D721Med (cell line): ENCODE data around the gene HS1BP3.

Experiments used
- DNase-seq: peaks from one replicate; pipeline ENCODE4 v3.0.0; 2011; ENCODE audit warnings: low spot score; ENCODE audit not compliant: insufficient read length
- FAIRE-seq: peaks from 2 replicates; lab custom pipeline; 2011; peaks lifted over from hg19 to GRCh38; lab: Jason Lieb, UNC
- CTCF ChIP-seq: IDR thresholded peaks from 2 replicates; pipeline ENCODE4 v1.5.1; 2012; ENCODE audit warnings: mild to moderate bottlenecking, control low read depth; ENCODE audit not compliant: insufficient read depth; ENCODE audit errors: missing control alignments

Gene HS1BP3

GRCh38 chr2:20652673-20653575 lies 2.0 kb upstream of the HS1BP3 start:
- FAIRE-seq, result no peak
- TF ChIP-seq CTCF, result no peak
- no peak for DNase-seq

DNA sequence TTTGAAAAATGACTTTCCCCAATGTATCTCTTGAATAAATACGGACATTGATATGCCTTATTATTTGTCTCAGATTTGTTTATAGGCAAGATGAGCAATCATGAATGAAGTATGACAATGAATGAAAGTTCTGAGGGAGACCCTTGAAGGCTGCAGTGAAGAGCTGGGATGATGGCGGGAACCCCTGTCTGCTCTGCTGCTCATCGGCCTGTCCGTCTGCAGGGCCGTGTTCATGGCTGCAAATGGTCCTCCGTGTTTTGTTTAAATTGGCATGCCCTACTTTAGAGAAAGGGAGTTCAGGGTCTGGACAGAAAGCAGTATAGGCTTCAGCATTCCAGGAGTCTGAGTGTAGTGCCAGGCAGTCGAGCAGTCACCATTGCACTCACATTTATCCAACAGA lies 1.2 kb upstream of the HS1BP3 start:
- FAIRE-seq (no peak), DNase-seq (no peak)
- no peak for TF ChIP-seq CTCF

- TF ChIP-seq CTCF, result no peak
- DNase-seq (no peak), FAIRE-seq (no peak)
Measured at GRCh38 chr2:20651731-20652099, 817 bp upstream of the HS1BP3 start.

- DNase-seq (peak; percentile 53), FAIRE-seq (no peak)
- no peak for TF ChIP-seq CTCF
Measured at GRCh38 chr2:20650393-20650876, 463 bp downstream of the HS1BP3 start.

GRCh38 chr2:20649976-20650375 lies 922 bp downstream of the HS1BP3 start:
- no peak for FAIRE-seq

DNA sequence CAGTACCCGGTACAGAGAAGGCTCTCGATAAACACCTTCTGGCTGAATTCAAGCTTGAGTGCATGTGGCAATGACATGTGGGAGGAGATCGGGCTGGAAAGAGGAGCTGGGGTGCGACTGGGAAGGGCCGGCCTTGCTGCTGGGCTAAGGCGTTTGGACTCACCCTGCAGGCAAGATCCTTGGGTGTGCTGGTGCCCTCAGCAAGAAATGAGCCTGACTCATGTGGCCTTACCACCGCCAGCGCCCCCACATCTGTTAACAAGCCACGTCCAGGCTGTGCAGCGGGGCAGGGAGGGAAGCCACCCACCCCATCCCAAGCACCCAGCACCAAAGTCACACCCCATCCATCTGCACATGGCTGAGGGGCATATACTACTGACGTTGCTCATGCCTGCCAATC lies 1.3 kb downstream of the HS1BP3 start:
- no peak for TF ChIP-seq CTCF
- FAIRE-seq (no peak), DNase-seq (no peak)

More at GRCh38 chr2:20649976-20650375, 922 bp downstream of the HS1BP3 start:
- no peak for TF ChIP-seq CTCF
- DNase-seq, result no peak

DNA sequence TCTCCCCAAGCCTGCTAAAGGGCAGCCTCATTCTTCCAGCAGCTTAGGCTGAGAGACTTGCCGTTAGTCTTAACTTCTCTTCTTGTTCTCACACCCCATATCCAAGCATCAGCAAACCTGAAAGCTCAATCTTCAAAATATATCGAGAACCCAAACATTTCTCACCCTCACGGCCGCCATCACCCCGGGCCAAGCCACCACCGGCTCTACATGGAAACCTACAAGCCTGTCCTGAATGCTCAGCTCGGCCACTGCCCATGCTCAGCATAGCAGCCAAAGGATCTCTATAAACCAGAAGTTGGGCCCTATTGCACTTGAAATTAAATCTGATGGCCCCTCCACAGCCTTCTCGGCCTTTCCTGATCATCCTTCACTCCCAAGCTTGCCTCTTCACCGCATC lies 2.1 kb downstream of the HS1BP3 start:
- DNase-seq, result no peak
- no peak for TF ChIP-seq CTCF
- no peak for FAIRE-seq
